GM10847 (cell line): Measurements from ENCODE around the gene CNNM1.

Experiments
- POLR2A ChIP-seq: IDR thresholded peaks from 2 replicates; pipeline ENCODE4 v1.6.1; 2011; ENCODE audit not compliant: insufficient read length; ENCODE audit errors: extremely low read depth

The CNNM1 gene

GRCh38 chr10:99357691-99358090 lies 28.5 kb downstream of the CNNM1 start:
- no peak for TF ChIP-seq POLR2A

- no peak for TF ChIP-seq POLR2A
Observed at GRCh38 chr10:99358101-99358500, 28.9 kb downstream of the CNNM1 start.

GRCh38 chr10:99360934-99361333 lies 31.8 kb downstream of the CNNM1 start:
- TF ChIP-seq POLR2A: no peak

- TF ChIP-seq POLR2A: no peak
Observed at GRCh38 chr10:99364125-99364524, 35.0 kb downstream of the CNNM1 start.

GRCh38 chr10:99365311-99365710 lies 36.2 kb downstream of the CNNM1 start:
- no peak for TF ChIP-seq POLR2A

- no peak for TF ChIP-seq POLR2A
Observed at GRCh38 chr10:99365736-99366135, 36.6 kb downstream of the CNNM1 start.

GRCh38 chr10:99366666-99367065 lies 37.5 kb downstream of the CNNM1 start:
- TF ChIP-seq POLR2A: no peak

GRCh38 chr10:99368646-99369045 lies 39.5 kb downstream of the CNNM1 start:
- no peak for TF ChIP-seq POLR2A

GRCh38 chr10:99369126-99369525 lies 40.0 kb downstream of the CNNM1 start:
- TF ChIP-seq POLR2A: no peak

GRCh38 chr10:99369551-99369950 lies 40.4 kb downstream of the CNNM1 start:
- no peak for TF ChIP-seq POLR2A

- no peak for TF ChIP-seq POLR2A
Observed at GRCh38 chr10:99370993-99371392, 41.8 kb downstream of the CNNM1 start.

- no peak for TF ChIP-seq POLR2A
Observed at GRCh38 chr10:99372546-99373271, 43.6 kb downstream of the CNNM1 start.

- TF ChIP-seq POLR2A: no peak
Observed at GRCh38 chr10:99374526-99374925, 45.4 kb downstream of the CNNM1 start.

- TF ChIP-seq POLR2A: no peak
Observed at GRCh38 chr10:99374972-99375371, 45.8 kb downstream of the CNNM1 start.

GRCh38 chr10:99375426-99375825 lies 46.3 kb downstream of the CNNM1 start:
- TF ChIP-seq POLR2A: no peak

GRCh38 chr10:99382176-99382575 lies 53.0 kb downstream of the CNNM1 start:
- no peak for TF ChIP-seq POLR2A

GRCh38 chr10:99387071-99387470 lies 57.9 kb downstream of the CNNM1 start:
- TF ChIP-seq POLR2A: no peak
